ENCODE results near the gene HSD11B2.

- peak in 1 of 3 experiments; percentile 17 for TF ChIP-seq CTCF (IDR thresholded peaks at IDR 0.05)
- no peak for TF ChIP-seq POLR2A (IDR thresholded peaks at IDR 0.05)
These were observed 16.7 kb downstream of the HSD11B2 start for GRCh38 chr16:67447508-67448076.
